Stomach (tissue), 9 donors: ENCODE data around the gene EEF2. TPM values are rescaled to one million over a fixed set of nuclear protein-coding genes. Genes with fewer than 3 reads are reported as not detected.
A peak's percentile ranks its signal among the peaks of the same experiment; 100 is the strongest.
"Not testable (repeated sequence)": the region's sequence is repeated elsewhere in the genome, so short reads cannot be mapped to it uniquely, and the experiment has no call there.

ENCODE experiments used
- DNase-seq, 2 donors: peaks; one replicate each; pipeline versions ENCODE4 v3.0.0 to v3.0.0-alpha.2; 2013 to 2019
- H3K27ac ChIP-seq, 5 donors: fragments of 200-600 bp in 4 of 5; sonication (generic) in 4 of 5; one replicate each; pipeline ENCODE4 v1.5.1; 2013 to 2019; ENCODE audit warnings: mild to moderate bottlenecking in 1 of 5, moderate library complexity in 1 of 5
- H3K27me3 ChIP-seq, 3 donors: fragments of 200-600 bp; sonication (generic); one replicate each; pipeline ENCODE4 v1.5.1; 2017 to 2019; ENCODE audit warnings: mixed run types in 1 of 3
- H3K36me3 ChIP-seq, 4 donors: fragments of 200-600 bp; sonication (generic); 1 replicate in 3 of 4; 2 replicates in 1 of 4; pipeline ENCODE4 v1.5.1; 2016 to 2019
- H3K4me1 ChIP-seq, 4 donors: fragments of 200-600 bp; sonication (generic); one replicate each; pipeline ENCODE4 v1.5.1; 2016 to 2019
- H3K4me3 ChIP-seq, 4 donors: fragments of 200-600 bp; sonication (generic) in 3 of 4; one replicate each; pipeline ENCODE4 v1.5.1; 2016 to 2019; ENCODE audit warnings: mild to moderate bottlenecking in 1 of 4
- H3K9me3 ChIP-seq, 4 donors: fragments of 200-600 bp; sonication (generic); one replicate each; pipeline ENCODE4 v1.5.1; 2016 to 2019
- CTCF ChIP-seq, 7 experiments: fragments of 450-650 bp in 4 of 7; fragments of 200-600 bp in 3 of 7; sonication (generic) in 3 of 7; IDR thresholded peaks; one replicate each; pipeline ENCODE4 v1.5.1; 2016 to 2019; ENCODE audit warnings: antibody characterized with exemption in 7 of 7, control low read depth in 2 of 7, mild to moderate bottlenecking in 1 of 7
- EP300 ChIP-seq: sonication (generic); formaldehyde crosslinking; IDR thresholded peaks from one replicate; pipeline ENCODE4 v1.6.1; 2017; ENCODE audit warnings: antibody characterized with exemption
- POLR2A ChIP-seq, 4 donors: fragments of 450-650 bp; IDR thresholded peaks; one replicate each; pipeline ENCODE4 v1.6.1; 2016; ENCODE audit warnings: antibody characterized with exemption in 4 of 4, control low read depth in 2 of 4, mild to moderate bottlenecking in 1 of 4, moderate library complexity in 1 of 4
- POLR2AphosphoS5 ChIP-seq, 3 donors: sonication (generic); formaldehyde crosslinking; IDR thresholded peaks; one replicate each; pipeline ENCODE4 v1.6.1; 2016; ENCODE audit warnings: antibody characterized with exemption in 3 of 3
- WGBS, 5 donors: extraction: QIAGEN DNeasy Blood & Tissue Kit in 3 of 5; methylation state at CpG; one replicate each; pipeline versions ENCODE4 v1.1.5 to v1.1.7; 2013 to 2018; 5-methylcytosine and 5-hydroxymethylcytosine counted together
- intact Hi-C: fragments of 100-400 bp; cut with DNase I; formaldehyde crosslinking; loops from one replicate; pipeline ENCODE4 v1.15.1; 2023; ENCODE audit warnings: low total_unique reads
- polyA plus RNA-seq, 3 donors: library from polyadenylated mRNA; stranded (reverse); fragments of 200-250 nt; gene quantifications; one replicate each; pipeline ENCODE4 v1.2.3, GENCODE V29; 2013
- total RNA-seq, 5 donors: library from RNA; depleted of rRNA; stranded (reverse); fragments of >200 nt; gene quantifications; one replicate each; pipeline versions ENCODE4 v1.1.0 to v1.2.3, GENCODE V29; 2014 to 2016
- donor health status: healthy with polysubstance abuse.
- donor health status: Bipolar disorder and iron deficiency.
- donor health status: healthy.

Gene EEF2
- total and polyA plus RNA-seq, 8 donors = 667 to 1,656 (median 1,276) TPM

DNA sequence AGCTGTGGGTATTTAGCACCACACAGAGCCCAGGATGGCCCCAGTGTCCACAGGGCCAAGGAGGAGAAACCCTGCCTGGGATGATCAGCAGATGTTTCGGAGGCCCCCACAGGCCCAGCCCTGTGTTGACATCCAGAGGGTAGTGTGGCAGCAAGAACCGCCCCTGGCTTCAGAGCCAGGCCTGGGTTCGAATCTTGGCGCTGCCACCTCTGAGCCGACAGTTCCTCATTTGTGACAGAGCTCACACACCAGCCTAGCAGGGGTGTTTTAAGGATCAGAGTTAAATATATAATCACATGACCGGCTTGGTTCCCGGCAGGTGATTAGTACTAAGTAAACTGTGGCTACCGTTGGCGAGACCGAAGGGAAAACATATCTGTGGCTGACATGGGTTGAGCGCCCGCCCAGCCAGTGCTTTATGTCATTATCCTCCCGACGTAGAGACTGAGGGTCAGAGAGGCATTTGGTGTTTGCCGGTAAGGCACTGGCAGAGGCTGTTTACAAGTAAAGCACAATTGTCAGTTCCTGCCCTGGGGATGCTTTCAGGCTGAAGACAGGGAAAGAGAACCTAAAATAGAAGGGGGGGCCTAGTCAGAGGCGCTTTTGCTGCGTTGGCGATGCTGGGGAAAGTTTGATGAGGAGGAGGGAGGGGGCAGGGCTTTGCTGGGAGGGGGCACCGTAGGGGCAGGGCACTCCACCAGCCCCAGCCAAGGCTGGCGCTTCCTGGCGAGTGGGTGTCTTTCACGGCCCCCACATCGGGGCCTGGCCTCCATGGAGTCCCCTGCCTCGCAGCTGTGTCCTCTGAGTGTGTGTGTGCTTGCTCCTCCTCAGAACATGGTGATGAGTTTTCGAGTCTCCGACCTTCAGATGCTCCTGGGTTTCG lies 27.1 kb upstream of the EEF2 start:
- H3K4me3 ChIP-seq = peak overlapping the region in 1 of 4 donors; percentile 11

GRCh38 chr19:4011430-4011829 lies 26.2 kb upstream of the EEF2 start:
- intact Hi-C loops = not testable (repeated sequence)
- H3K4me1 ChIP-seq = peaks cover 75 to 91% (median 86%) of the 10 kb centered on the region in 4 donors
- 26 to 58% (median 31%) methylated on average over 6 of the region's 6 CpGs for WGBS, 5 donors

More for the DNA sequence above, 27.1 kb upstream of the EEF2 start:
- Histone ChIP-seq H3K9me3 (no peaks in the 10 kb centered on the region), H3K27me3 (no peaks in the 10 kb centered on the region), H3K4me1 (peaks cover 70 to 94% (median 84%) of the 10 kb centered on the region in 4 donors), H3K36me3 (peaks cover 27 to 52% (median 47%) of the 10 kb centered on the region in 4 donors), H3K27ac (peak overlapping the region; percentile 76 to 98 (median 82))
- peak; percentile 87 for DNase-seq
- intact Hi-C loops = no loop called here
- TF ChIP-seq CTCF (IDR thresholded peaks at IDR 0.05) (no peak), POLR2AphosphoS5 (IDR thresholded peaks at IDR 0.05) (peak; percentile 61 to 86 (median 65))
- 26 to 56% (median 39%) methylated on average over 19 to 27 of the region's 27 CpGs for WGBS, 5 donors

DNA sequence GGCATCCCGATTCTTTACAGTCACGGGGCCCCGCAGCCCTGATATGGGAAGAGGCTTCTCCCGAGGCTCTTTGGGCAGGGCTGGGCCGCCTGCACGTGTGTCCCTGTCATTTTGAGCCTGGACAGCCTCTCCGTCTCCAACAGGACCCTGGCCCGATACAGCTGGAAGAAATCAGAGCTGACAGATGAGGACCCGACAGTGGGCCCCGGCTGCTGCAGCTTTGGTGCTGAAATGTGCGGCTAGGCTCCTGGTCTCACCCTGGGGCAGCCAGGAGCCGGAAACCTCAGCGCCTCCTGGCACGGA lies 25.5 kb upstream of the EEF2 start:
- Histone ChIP-seq H3K27ac (peak overlapping the region; percentile 28 to 98 (median 90)), H3K9me3 (no peaks in the 10 kb centered on the region), H3K4me3 (peak overlapping the region in 2 of 4 donors; percentile 88 to 98), H3K4me1 (peaks cover 75 to 90% (median 83%) of the 10 kb centered on the region in 4 donors), H3K27me3 (no peaks in the 10 kb centered on the region), H3K36me3 (peaks cover 24 to 38% (median 32%) of the 10 kb centered on the region in 4 donors)
- TF ChIP-seq CTCF (IDR thresholded peaks at IDR 0.05) (no peak), POLR2AphosphoS5 (IDR thresholded peaks at IDR 0.05) (no peak), POLR2A (IDR thresholded peaks at IDR 0.05) (no peak), EP300 (no peak)
- 41 to 62% (median 50%) methylated on average over 14 of the region's 14 CpGs for WGBS, 5 donors
- no peak for DNase-seq
- intact Hi-C loops = no loop called here

More at GRCh38 chr19:4011430-4011829, 26.2 kb upstream of the EEF2 start:
- peak overlapping the region; percentile 28 to 98 (median 90) for H3K27ac ChIP-seq
- not testable (repeated sequence) for H3K27me3 ChIP-seq, H3K9me3 ChIP-seq, DNase-seq
- peak overlapping the region in 1 of 4 donors; percentile 88 for H3K4me3 ChIP-seq
- peaks cover 27 to 44% (median 38%) of the 10 kb centered on the region in 4 donors for H3K36me3 ChIP-seq

GRCh38 chr19:4009990-4010807 lies 24.9 kb upstream of the EEF2 start:
- Histone ChIP-seq H3K27ac (peak overlapping the region; percentile 22 to 98 (median 90)), H3K4me1 (peaks cover 69 to 85% (median 78%) of the 10 kb centered on the region in 4 donors), H3K9me3 (no peaks in the 10 kb centered on the region), H3K4me3 (peak overlapping the region in 2 of 4 donors; percentile 88 to 98), H3K36me3 (peaks cover 19 to 32% (median 26%) of the 10 kb centered on the region in 4 donors), H3K27me3 (no peaks in the 10 kb centered on the region)
- WGBS, 5 donors = 40 to 63% (median 44%) methylated on average over 11 to 24 of the region's 24 CpGs
- DNase-seq = no peak
- TF ChIP-seq CTCF (IDR thresholded peaks at IDR 0.05) (no peak), POLR2AphosphoS5 (IDR thresholded peaks at IDR 0.05) (peak in 1 of 3 donors; percentile 37)
- intact Hi-C loops = loop anchor here (10.0 kb wide), 1 partner anchor 45 kb away; no protein-coding TSS in a partner anchor
